Forelimb muscle (tissue), 1 donor: Measurements from ENCODE around the gene TMPRSS11F. TPM values are rescaled to one million over a fixed set of nuclear protein-coding genes. Genes with fewer than 3 reads are reported as not detected.
"Not testable (repeated sequence)": the region's sequence is repeated elsewhere in the genome, so short reads cannot be mapped to it uniquely, and the experiment has no call there.

Experiments
- DNase-seq: peaks from one replicate; pipeline ENCODE4 v3.0.0-alpha.2; 2013; ENCODE audit warnings: low read depth
- polyA plus RNA-seq: library from polyadenylated mRNA; unstranded; fragments of 120-200 nt; gene quantifications from one replicate; pipeline ENCODE4 v1.2.1, GENCODE V29; 2013; ENCODE audit not compliant: insufficient read length

TMPRSS11F gene
- polyA plus RNA-seq = 0.06 TPM

GRCh38 chr4:68129793-68130192 is at the start of gene TMPRSS11F:
TSS of gene TMPRSS11F (minus strand) at chr4:68129869. CDS start at chr4:68129820, 49 bp downstream.
- no peak for DNase-seq

GRCh38 chr4:68176904-68177303 is 47.2 kb upstream of the TMPRSS11F start:
- DNase-seq = no peak

GRCh38 chr4:68176500-68176899 is 46.8 kb upstream of the TMPRSS11F start:
- DNase-seq = no peak

GRCh38 chr4:68175562-68176155 is 46.0 kb upstream of the TMPRSS11F start:
- peak; percentile 36 for DNase-seq

GRCh38 chr4:68174389-68174788 is 44.7 kb upstream of the TMPRSS11F start:
- DNase-seq = not testable (repeated sequence)

- DNase-seq = not testable (repeated sequence)
These were observed 42.5 kb upstream of the TMPRSS11F start for GRCh38 chr4:68172147-68172546.

GRCh38 chr4:68167706-68168105 is 38.0 kb upstream of the TMPRSS11F start:
- DNase-seq = no peak

GRCh38 chr4:68167166-68167565 is 37.5 kb upstream of the TMPRSS11F start:
- no peak for DNase-seq

GRCh38 chr4:68163754-68164153 is 34.1 kb upstream of the TMPRSS11F start:
- no peak for DNase-seq

- DNase-seq = no peak
These were observed 32.5 kb upstream of the TMPRSS11F start for GRCh38 chr4:68162196-68162595.

- no peak for DNase-seq
These were observed 22.7 kb upstream of the TMPRSS11F start for GRCh38 chr4:68152411-68152810.

GRCh38 chr4:68148800-68149685 is 19.4 kb upstream of the TMPRSS11F start:
- DNase-seq = no peak

- DNase-seq = no peak
These were observed 17.4 kb upstream of the TMPRSS11F start for GRCh38 chr4:68147079-68147478.

- DNase-seq = no peak
These were observed 15.6 kb upstream of the TMPRSS11F start for GRCh38 chr4:68145261-68145660.

- DNase-seq = no peak
These were observed 12.2 kb upstream of the TMPRSS11F start for GRCh38 chr4:68141852-68142251.

- no peak for DNase-seq
These were observed 2.7 kb upstream of the TMPRSS11F start for GRCh38 chr4:68132342-68132741.

GRCh38 chr4:68124262-68124661 is 5.4 kb downstream of the TMPRSS11F start:
- no peak for DNase-seq

- no peak for DNase-seq
These were observed 6.1 kb downstream of the TMPRSS11F start for GRCh38 chr4:68123525-68123924.

- DNase-seq = no peak
These were observed 9.7 kb downstream of the TMPRSS11F start for GRCh38 chr4:68119921-68120320.

GRCh38 chr4:68110441-68110840 is 19.2 kb downstream of the TMPRSS11F start:
- no peak for DNase-seq

- no peak for DNase-seq
These were observed 19.8 kb downstream of the TMPRSS11F start for GRCh38 chr4:68109868-68110267.

- DNase-seq = no peak
These were observed 46.9 kb downstream of the TMPRSS11F start for GRCh38 chr4:68082758-68083157.

GRCh38 chr4:68079928-68080327 is 49.7 kb downstream of the TMPRSS11F start:
- no peak for DNase-seq
